Esophagus (tissue), 2 donors: Measurements from ENCODE around the gene MYO7B. TPM values are rescaled to one million over a fixed set of nuclear protein-coding genes. Genes with fewer than 3 reads are reported as not detected.

ENCODE experiments used
- H3K27ac ChIP-seq, 2 donors: one replicate each; pipeline ENCODE4 v1.5.1; 2013; ENCODE audit warnings: low read depth in 2 of 2, mild to moderate bottlenecking in 2 of 2, inconsistent platforms in 1 of 2, low read length in 1 of 2, moderate library complexity in 1 of 2
- H3K27me3 ChIP-seq, 2 donors: one replicate each; pipeline ENCODE4 v1.6.1; 2013; ENCODE audit warnings: low read length in 2 of 2, control low read depth in 1 of 2, mild to moderate bottlenecking in 1 of 2; ENCODE audit not compliant: insufficient read depth in 2 of 2, control insufficient read depth in 1 of 2
- H3K36me3 ChIP-seq, 2 donors: one replicate each; pipeline ENCODE4 v1.6.1; 2013; ENCODE audit warnings: low read length in 1 of 2; ENCODE audit not compliant: control insufficient read depth in 2 of 2, insufficient read depth in 2 of 2
- H3K4me1 ChIP-seq, 2 donors: one replicate each; pipeline ENCODE4 v1.6.1; 2013; ENCODE audit warnings: low read length in 1 of 2; ENCODE audit not compliant: control insufficient read depth in 2 of 2, insufficient read depth in 2 of 2
- H3K4me3 ChIP-seq, 2 donors: one replicate each; pipeline ENCODE4 v1.5.1; 2013; ENCODE audit warnings: low read length in 2 of 2, mild to moderate bottlenecking in 2 of 2, low read depth in 1 of 2, moderate library complexity in 1 of 2
- H3K9me3 ChIP-seq, 2 donors: one replicate each; pipeline ENCODE4 v1.6.1; 2013; ENCODE audit warnings: mild to moderate bottlenecking in 2 of 2, low read depth in 1 of 2, low read length in 1 of 2, moderate library complexity in 1 of 2; ENCODE audit not compliant: control insufficient read depth in 2 of 2, insufficient read depth in 1 of 2
- WGBS, 2 donors: extraction: QIAGEN DNeasy Blood & Tissue Kit; methylation state at CpG; one replicate each; pipeline ENCODE4 v1.1.7; 2013; 5-methylcytosine and 5-hydroxymethylcytosine counted together
- polyA plus RNA-seq, 2 donors: library from polyadenylated mRNA; stranded (reverse); fragments of 200-250 nt; gene quantifications; one replicate each; pipeline ENCODE4 v1.2.3, GENCODE V29; 2013
- donor health status: healthy with polysubstance abuse.
- donor health status: Bipolar disorder and iron deficiency.

Gene MYO7B
- polyA plus RNA-seq, 2 donors, result 0.09 to 0.20 TPM

GRCh38 chr2:127590386-127591190, 55.1 kb downstream of the MYO7B start:
- WGBS, 2 donors, result 90 to 92% methylated on average over 8 of the region's 8 CpGs

GRCh38 chr2:127591221-127591923, 55.9 kb downstream of the MYO7B start:
- 49 to 50% methylated on average over 10 of the region's 10 CpGs for WGBS, 2 donors
- Histone ChIP-seq H3K27ac (no peak overlapping the region), H3K36me3 (no peaks in the 10 kb centered on the region), H3K27me3 (no peaks in the 10 kb centered on the region), H3K4me1 (no peaks in the 10 kb centered on the region), H3K4me3 (no peak overlapping the region), H3K9me3 (no peaks in the 10 kb centered on the region)

More at GRCh38 chr2:127590386-127591190, 55.1 kb downstream of the MYO7B start:
- Histone ChIP-seq H3K27me3 (no peaks in the 10 kb centered on the region), H3K4me1 (no peaks in the 10 kb centered on the region), H3K36me3 (no peaks in the 10 kb centered on the region), H3K9me3 (no peaks in the 10 kb centered on the region), H3K27ac (no peak overlapping the region), H3K4me3 (no peak overlapping the region)

- Histone ChIP-seq H3K36me3 (no peaks in the 10 kb centered on the region), H3K27me3 (no peaks in the 10 kb centered on the region), H3K27ac (no peak overlapping the region), H3K4me3 (no peak overlapping the region), H3K4me1 (no peaks in the 10 kb centered on the region), H3K9me3 (no peaks in the 10 kb centered on the region)
- 94% methylated on average over 31 to 37 of the region's 37 CpGs for WGBS, 2 donors
Measured at GRCh38 chr2:127592761-127593227, 57.3 kb downstream of the MYO7B start.

- 87% methylated on average over 27 of the region's 27 CpGs for WGBS, 2 donors
- H3K27me3 ChIP-seq, result no peaks in the 10 kb centered on the region
- no peaks in the 10 kb centered on the region for H3K4me1 ChIP-seq
- H3K4me3 ChIP-seq, result no peak overlapping the region
- H3K36me3 ChIP-seq, result no peaks in the 10 kb centered on the region
- no peak overlapping the region for H3K27ac ChIP-seq
- H3K9me3 ChIP-seq, result no peaks in the 10 kb centered on the region
Measured at GRCh38 chr2:127593228-127594115, 58.0 kb downstream of the MYO7B start.

- Histone ChIP-seq H3K27me3 (no peaks in the 10 kb centered on the region), H3K9me3 (no peaks in the 10 kb centered on the region), H3K36me3 (no peaks in the 10 kb centered on the region), H3K4me1 (no peaks in the 10 kb centered on the region), H3K27ac (no peak overlapping the region), H3K4me3 (no peak overlapping the region)
- 90 to 94% methylated on average over 10 of the region's 10 CpGs for WGBS, 2 donors
Measured at GRCh38 chr2:127594116-127594591, 58.7 kb downstream of the MYO7B start.

GRCh38 chr2:127596311-127597045, 61.0 kb downstream of the MYO7B start:
- H3K27me3 ChIP-seq, result no peaks in the 10 kb centered on the region
- H3K9me3 ChIP-seq, result no peaks in the 10 kb centered on the region
- no peaks in the 10 kb centered on the region for H3K4me1 ChIP-seq
- H3K4me3 ChIP-seq, result no peak overlapping the region
- 94 to 95% methylated on average over 14 of the region's 14 CpGs for WGBS, 2 donors
- no peak overlapping the region for H3K27ac ChIP-seq
- no peaks in the 10 kb centered on the region for H3K36me3 ChIP-seq

GRCh38 chr2:127597046-127597983, 61.8 kb downstream of the MYO7B start:
- H3K9me3 ChIP-seq, result no peaks in the 10 kb centered on the region
- H3K27ac ChIP-seq, result no peak overlapping the region
- no peaks in the 10 kb centered on the region for H3K36me3 ChIP-seq
- no peaks in the 10 kb centered on the region for H3K4me1 ChIP-seq
- no peaks in the 10 kb centered on the region for H3K27me3 ChIP-seq
- WGBS, 2 donors, result 82 to 85% methylated on average over 17 of the region's 17 CpGs
- H3K4me3 ChIP-seq, result no peak overlapping the region

GRCh38 chr2:127597984-127598380, 62.5 kb downstream of the MYO7B start:
- Histone ChIP-seq H3K9me3 (no peaks in the 10 kb centered on the region), H3K27me3 (no peaks in the 10 kb centered on the region)
- WGBS, 2 donors, result 50 to 59% methylated on average over 4 of the region's 4 CpGs

More at GRCh38 chr2:127597984-127598380, 62.5 kb downstream of the MYO7B start:
- no peaks in the 10 kb centered on the region for H3K4me1 ChIP-seq
- no peak overlapping the region for H3K4me3 ChIP-seq
- H3K36me3 ChIP-seq, result no peaks in the 10 kb centered on the region
- H3K27ac ChIP-seq, result no peak overlapping the region
